Cardiac muscle cell (in vitro differentiated cells and primary cell): ENCODE results near the gene WRAP73. TPM values are rescaled to one million over a fixed set of nuclear protein-coding genes. Genes with fewer than 3 reads are reported as not detected.

Experiments
- DNase-seq, 2 donors: peaks; one replicate each; pipeline versions ENCODE4 v3.0.0 to v3.0.0-alpha.2; 2010 to 2017; ENCODE audit warnings: low read depth in 1 of 2, low spot score in 1 of 2
- H3K27ac ChIP-seq: fragments of 200-600 bp; sonication (generic); 2 replicates; pipeline ENCODE4 v1.5.1; 2016
- H3K27me3 ChIP-seq: fragments of 200-600 bp; sonication (generic); 2 replicates; pipeline ENCODE4 v1.6.0; 2016; ENCODE audit warnings: control low read depth
- H3K36me3 ChIP-seq: fragments of 200-600 bp; sonication (generic); 2 replicates; pipeline ENCODE4 v1.5.1; 2016; ENCODE audit warnings: control low read depth
- H3K4me1 ChIP-seq: fragments of 200-600 bp; sonication (generic); 2 replicates; pipeline ENCODE4 v1.8.1; 2017; ENCODE audit warnings: low read depth, mild to moderate bottlenecking, mixed run types
- H3K4me3 ChIP-seq: fragments of 200-600 bp; sonication (generic); 2 replicates; pipeline ENCODE4 v1.5.1; 2016; ENCODE audit warnings: mild to moderate bottlenecking
- H3K9me3 ChIP-seq: fragments of 200-600 bp; sonication (generic); 2 replicates; pipeline ENCODE4 v1.5.1; 2017; ENCODE audit warnings: low read depth, mild to moderate bottlenecking, control low read depth
- polyA plus RNA-seq: library from polyadenylated mRNA; unstranded; fragments of >200 nt; fragmentation: Nextera tagmentation; extraction: Ambion mirVana; gene quantifications from 2 replicates; pipeline ENCODE4 v1.2.1, GENCODE V29; 2016
- total RNA-seq: library from RNA; depleted of rRNA; stranded (reverse); fragments of >200 nt; gene quantifications from 2 replicates; pipeline ENCODE4 v1.2.3, GENCODE V29; 2016
- TF ChIP-seq, protein P1 (sequence below): IDR thresholded peaks from 2 replicates; pipeline ENCODE4 v1.5.1; 2012; ENCODE audit warnings: low read depth, mild to moderate bottlenecking, low read length

WRAP73 gene
- total and polyA plus RNA-seq, 2 experiments from 2014 or later = 21.6 to 25.9 TPM

DNA sequence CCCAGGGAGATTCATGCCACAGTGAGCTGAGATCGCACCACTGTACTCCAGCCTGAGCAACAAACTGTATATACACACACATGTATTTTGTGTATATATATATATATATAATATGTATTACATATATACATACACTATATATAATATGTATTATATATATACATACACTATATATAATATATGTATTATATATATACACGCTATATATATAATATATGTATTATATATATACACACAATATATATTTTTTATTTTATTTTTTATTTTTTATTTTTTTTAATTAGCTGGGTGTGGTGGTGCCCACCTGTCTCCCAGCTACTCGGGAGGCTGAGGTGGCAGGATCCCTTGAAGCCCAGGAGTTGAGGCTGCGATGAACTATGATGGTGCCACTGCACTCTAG is 11.7 kb upstream of the WRAP73 start:
- TF ChIP-seq, protein P1, sequence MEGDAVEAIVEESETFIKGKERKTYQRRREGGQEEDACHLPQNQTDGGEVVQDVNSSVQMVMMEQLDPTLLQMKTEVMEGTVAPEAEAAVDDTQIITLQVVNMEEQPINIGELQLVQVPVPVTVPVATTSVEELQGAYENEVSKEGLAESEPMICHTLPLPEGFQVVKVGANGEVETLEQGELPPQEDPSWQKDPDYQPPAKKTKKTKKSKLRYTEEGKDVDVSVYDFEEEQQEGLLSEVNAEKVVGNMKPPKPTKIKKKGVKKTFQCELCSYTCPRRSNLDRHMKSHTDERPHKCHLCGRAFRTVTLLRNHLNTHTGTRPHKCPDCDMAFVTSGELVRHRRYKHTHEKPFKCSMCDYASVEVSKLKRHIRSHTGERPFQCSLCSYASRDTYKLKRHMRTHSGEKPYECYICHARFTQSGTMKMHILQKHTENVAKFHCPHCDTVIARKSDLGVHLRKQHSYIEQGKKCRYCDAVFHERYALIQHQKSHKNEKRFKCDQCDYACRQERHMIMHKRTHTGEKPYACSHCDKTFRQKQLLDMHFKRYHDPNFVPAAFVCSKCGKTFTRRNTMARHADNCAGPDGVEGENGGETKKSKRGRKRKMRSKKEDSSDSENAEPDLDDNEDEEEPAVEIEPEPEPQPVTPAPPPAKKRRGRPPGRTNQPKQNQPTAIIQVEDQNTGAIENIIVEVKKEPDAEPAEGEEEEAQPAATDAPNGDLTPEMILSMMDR = no peak
- no peaks in the 10 kb centered on the region for H3K36me3 ChIP-seq
- DNase-seq = no peak
- H3K4me3 ChIP-seq = no peak overlapping the region
- H3K4me1 ChIP-seq = no peaks in the 10 kb centered on the region
- no peaks in the 10 kb centered on the region for H3K9me3 ChIP-seq
- H3K27ac ChIP-seq = no peak overlapping the region
- H3K27me3 ChIP-seq = peaks cover 41% of the 10 kb centered on the region

DNA sequence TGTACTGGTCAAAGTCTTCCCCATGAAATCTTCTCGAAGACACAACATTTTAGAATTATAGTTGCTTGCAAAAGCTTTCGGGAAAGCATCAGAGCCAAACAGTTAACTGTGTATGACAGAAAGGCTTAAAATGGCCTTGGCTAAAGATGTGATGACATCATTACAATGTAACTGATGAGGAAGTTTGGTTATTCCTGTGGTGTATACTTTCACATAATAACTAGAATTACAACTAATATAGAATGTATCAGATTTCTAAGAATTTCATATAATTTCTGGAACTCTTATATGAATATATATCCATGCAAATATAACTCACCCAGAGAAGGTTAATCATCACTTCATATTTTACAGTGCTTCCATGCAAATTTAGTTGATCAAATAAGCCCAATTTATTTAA is 10.8 kb upstream of the WRAP73 start:
- Histone ChIP-seq H3K9me3 (no peaks in the 10 kb centered on the region), H3K27ac (no peak overlapping the region), H3K4me1 (no peaks in the 10 kb centered on the region), H3K36me3 (no peaks in the 10 kb centered on the region), H3K4me3 (no peak overlapping the region), H3K27me3 (peaks cover 50% of the 10 kb centered on the region)
- no peak for DNase-seq
- TF ChIP-seq, protein P1 = no peak

DNA sequence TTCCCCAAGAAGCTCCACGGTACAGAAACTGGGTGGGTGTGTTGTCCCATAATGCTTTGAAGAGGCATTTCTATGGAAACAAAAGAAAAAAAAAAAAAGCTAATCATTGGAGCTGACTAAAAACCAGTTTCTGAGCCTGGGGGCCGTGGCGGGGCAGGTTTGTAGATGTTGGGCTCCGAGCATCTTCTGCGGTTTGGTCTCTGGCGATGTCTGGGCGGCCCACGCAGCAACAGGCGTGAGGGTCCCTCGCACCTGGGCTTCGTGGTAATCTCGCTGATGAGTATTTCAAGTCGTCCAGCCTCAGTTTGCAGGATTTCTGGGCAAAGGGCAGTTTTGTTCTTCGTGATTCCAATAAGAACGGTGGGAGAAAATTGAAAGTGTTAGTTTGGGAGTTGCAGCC is 9.2 kb upstream of the WRAP73 start:
- Histone ChIP-seq H3K36me3 (no peaks in the 10 kb centered on the region), H3K9me3 (no peaks in the 10 kb centered on the region), H3K4me3 (no peak overlapping the region), H3K4me1 (no peaks in the 10 kb centered on the region), H3K27me3 (peaks cover 66% of the 10 kb centered on the region), H3K27ac (no peak overlapping the region)
- DNase-seq = no peak
- TF ChIP-seq, protein P1 = no peak

DNA sequence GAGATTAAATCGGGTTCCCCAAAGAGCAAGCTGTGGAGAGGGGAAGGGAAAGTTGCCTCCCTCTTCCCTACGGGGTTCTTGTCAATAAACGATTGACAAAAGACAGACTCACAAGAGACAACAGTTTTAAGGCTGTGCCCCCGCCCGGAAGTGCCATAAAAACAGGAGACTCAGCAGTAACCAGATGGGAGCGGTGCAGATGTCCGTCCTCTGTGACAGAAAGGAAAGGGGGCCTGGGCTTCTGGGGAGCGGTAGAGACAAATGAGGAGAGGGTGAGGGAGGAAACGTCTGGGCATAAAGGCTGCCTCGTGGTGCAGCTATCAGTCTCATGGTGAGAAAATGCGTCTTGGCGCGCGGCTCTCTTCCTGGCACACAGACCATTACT is 8.3 kb upstream of the WRAP73 start:
- TF ChIP-seq, protein P1 = no peak
- Histone ChIP-seq H3K27me3 (peaks cover 74% of the 10 kb centered on the region), H3K4me3 (no peak overlapping the region), H3K9me3 (no peaks in the 10 kb centered on the region), H3K36me3 (no peaks in the 10 kb centered on the region), H3K4me1 (no peaks in the 10 kb centered on the region), H3K27ac (no peak overlapping the region)
- no peak for DNase-seq

DNA sequence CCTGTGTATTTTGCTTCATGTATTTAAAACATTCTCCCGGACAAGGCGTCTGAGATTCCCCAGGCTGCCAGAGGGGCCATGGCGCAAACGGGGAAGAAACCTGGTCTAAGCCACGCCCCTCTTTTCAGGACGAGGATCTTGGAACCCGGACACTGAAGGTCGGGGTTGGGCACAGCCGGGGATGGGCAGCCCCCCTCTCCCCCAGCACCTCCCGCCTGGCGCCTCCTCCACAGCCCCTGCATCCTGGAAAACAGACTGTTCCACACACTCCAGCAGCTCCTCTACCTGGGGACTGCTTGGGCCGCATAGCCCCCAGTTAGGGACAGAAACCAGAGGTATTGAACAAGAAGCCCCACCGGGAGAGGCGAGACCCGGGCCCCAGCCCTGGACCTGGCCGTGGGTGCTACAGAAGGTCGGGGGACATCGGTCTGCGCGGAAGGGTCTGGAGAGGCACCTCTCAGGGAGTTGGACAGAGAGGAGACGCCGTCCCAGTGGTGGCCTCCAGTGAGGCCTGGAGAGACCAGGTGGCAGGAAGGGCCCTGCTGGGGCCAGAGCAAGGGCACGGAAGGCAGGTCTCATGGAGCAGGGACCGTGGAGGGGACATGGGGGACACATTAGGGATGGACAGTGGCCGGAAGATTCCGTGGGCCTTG is 7.8 kb upstream of the WRAP73 start:
- Histone ChIP-seq H3K27me3 (peaks cover 74% of the 10 kb centered on the region), H3K4me1 (no peaks in the 10 kb centered on the region), H3K4me3 (no peak overlapping the region), H3K36me3 (no peaks in the 10 kb centered on the region), H3K9me3 (no peaks in the 10 kb centered on the region), H3K27ac (no peak overlapping the region)
- TF ChIP-seq, protein P1 = no peak
- DNase-seq = no peak
